HepG2 (cell line): ENCODE data around the gene ABHD17A. TPM values are rescaled to one million over a fixed set of nuclear protein-coding genes. Genes with fewer than 3 reads are reported as not detected.

Experiments
- KLF13 ChIP-seq: sonication (generic); formaldehyde crosslinking; IDR thresholded peaks from 2 replicates; pipeline ENCODE4 v1.4.0; 2020; ENCODE audit warnings: mild to moderate bottlenecking, missing genetic modification reagents
- MED1 ChIP-seq: sonication (generic); formaldehyde crosslinking; IDR thresholded peaks from 2 replicates; pipeline ENCODE4 v1.4.0; 2020; ENCODE audit warnings: missing genetic modification reagents
- NCOR1 ChIP-seq: fragments of 200-600 bp; sonication (generic); IDR thresholded peaks from 2 replicates; pipeline ENCODE4 v1.7.0; 2017; ENCODE audit warnings: antibody characterized with exemption, low read length, borderline replicate concordance
- NFRKB ChIP-seq: fragments of 450-650 bp; IDR thresholded peaks from 2 replicates; pipeline ENCODE4 v1.6.1; 2017
- PHB2 ChIP-seq: fragments of 450-650 bp; IDR thresholded peaks from 2 replicates; pipeline ENCODE4 v1.6.1; 2018; ENCODE audit not compliant: partially characterized antibody
- RARA ChIP-seq: IDR thresholded peaks from 2 replicates; pipeline ENCODE4 v1.6.1; 2016; ENCODE audit warnings: missing genetic modification reagents, missing compliant biosample characterization
- SMAD3 ChIP-seq: sonication (generic); formaldehyde crosslinking; IDR thresholded peaks from 2 replicates; pipeline ENCODE4 v1.4.0; 2020; ENCODE audit warnings: missing genetic modification reagents
- TRIM24 ChIP-seq: sonication (generic); formaldehyde crosslinking; IDR thresholded peaks from 2 replicates; pipeline ENCODE4 v1.8.0; 2022; ENCODE audit warnings: mild to moderate bottlenecking, missing genetic modification reagents
- ZNF546 ChIP-seq: sonication (generic); formaldehyde crosslinking; conservative IDR thresholded peaks from 2 replicates; pipeline ENCODE4 v1.8.1; 2023; ENCODE audit warnings: mild to moderate bottlenecking, missing genetic modification reagents
- ZNF674 ChIP-seq: sonication (generic); formaldehyde crosslinking; IDR thresholded peaks from 2 replicates; pipeline ENCODE4 v1.5.0; 2020; ENCODE audit warnings: low read depth, mild to moderate bottlenecking, missing genetic modification reagents
- ZNF7 ChIP-seq: IDR thresholded peaks from 2 replicates; pipeline ENCODE4 v1.6.1; 2016; ENCODE audit warnings: missing biosample characterization, missing genetic modification reagents
- ZNF83 ChIP-seq: sonication (generic); formaldehyde crosslinking; IDR thresholded peaks from 2 replicates; pipeline ENCODE4 v1.4.0; 2020; ENCODE audit warnings: missing genetic modification reagents, mild to moderate bottlenecking, borderline replicate concordance
- polyA plus RNA-seq, 8 experiments: library from polyadenylated mRNA; depleted of rRNA in 3 of 8; stranded (reverse) in 7 of 8; unstranded in 1 of 8; fragments of >200 nt; fragmentation: Illumina TruSeq in 4 of 8; extraction: Trizol in 4 of 8; gene quantifications; 2 replicates each; pipeline versions ENCODE4 v1.2.1 to v1.2.3, GENCODE V29; 2011 to 2016; ENCODE audit warnings: low read depth in 4 of 8, missing spikeins in 1 of 8, mixed read lengths in 1 of 8; ENCODE audit not compliant: insufficient read depth in 1 of 8
- total RNA-seq, 5 experiments: library from RNA; depleted of rRNA; stranded (reverse); fragments of >200 nt; fragmentation: Illumina TruSeq; extraction: Trizol; gene quantifications; 2 replicates each; pipeline ENCODE4 v1.2.3, GENCODE V29; 2016; ENCODE audit warnings: low read depth in 1 of 5
- TF ChIP-seq, protein P1 (sequence below): sonication (generic); formaldehyde crosslinking; conservative IDR thresholded peaks from 2 replicates; pipeline ENCODE4 v1.8.0; 2022; ENCODE audit warnings: missing genetic modification reagents
- TF ChIP-seq, protein P2 (sequence below): sonication (generic); formaldehyde crosslinking; IDR thresholded peaks from 2 replicates; pipeline ENCODE4 v1.8.0; 2022; ENCODE audit warnings: mild to moderate bottlenecking, missing genetic modification reagents, moderate library complexity
- TF ChIP-seq, protein P3 (sequence below): IDR thresholded peaks from 2 replicates; pipeline ENCODE4 v1.6.1; 2016; ENCODE audit warnings: low read depth
- TF ChIP-seq, protein P4 (sequence below): sonication (generic); formaldehyde crosslinking; IDR thresholded peaks from 2 replicates; pipeline ENCODE4 v1.8.0; 2022; ENCODE audit warnings: mild to moderate bottlenecking, missing genetic modification reagents, borderline replicate concordance
- TF ChIP-seq, protein P5 (sequence below): sonication (generic); formaldehyde crosslinking; IDR thresholded peaks from 2 replicates; pipeline ENCODE4 v1.9.0; 2021; ENCODE audit warnings: mild to moderate bottlenecking, missing genetic modification reagents

The ABHD17A gene
- total and polyA plus RNA-seq, 2 of the 13 experiments (the other 11 are each of a cell fraction or from before 2014, with no cell fraction given) = 27.7 to 40.8 TPM

DNA sequence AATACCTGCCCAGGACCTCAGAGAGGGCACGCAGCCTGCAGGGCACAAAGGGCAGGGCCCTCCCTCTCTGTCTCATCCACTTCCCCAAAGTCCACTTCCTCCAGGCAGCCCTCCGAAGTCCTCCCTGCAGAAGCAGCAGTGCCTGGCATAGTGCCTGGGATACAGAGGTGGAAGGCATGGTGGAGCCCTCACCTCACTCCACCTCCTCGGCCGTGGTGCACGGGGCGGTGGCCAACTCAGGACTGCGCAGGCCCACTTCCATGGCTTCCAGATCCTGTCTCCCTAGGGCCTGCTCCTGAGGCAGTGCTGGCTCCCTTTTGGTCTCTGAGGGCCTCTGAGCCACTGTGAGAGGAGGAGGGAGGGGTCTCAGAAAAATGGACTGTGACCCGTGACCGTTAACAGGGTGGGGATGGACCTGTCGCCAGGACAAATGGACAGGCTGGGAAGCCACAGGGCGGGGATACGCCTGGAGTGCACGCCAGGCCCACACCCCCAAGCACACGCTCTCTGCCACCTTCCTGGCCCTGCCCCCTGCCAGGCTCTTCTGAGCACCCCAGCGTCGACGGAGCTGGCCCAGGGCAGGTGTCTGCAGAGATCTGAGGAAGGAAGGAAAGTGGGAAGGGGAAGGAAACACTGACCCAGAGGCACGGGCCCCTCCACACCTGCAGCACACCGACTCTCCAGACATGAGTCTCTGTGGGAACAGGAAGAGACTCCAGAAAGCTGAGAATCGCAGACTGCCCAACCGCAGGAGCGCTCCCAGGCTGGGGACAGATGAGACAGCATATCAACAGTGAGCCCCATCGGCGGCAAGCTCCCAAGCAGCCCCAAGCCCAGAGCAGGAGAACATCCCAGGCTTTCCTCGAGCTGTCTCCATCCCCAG, 45.4 kb downstream of the ABHD17A start (continued):
- TF ChIP-seq PHB2 (no peak), ZNF674 (CRISPR knock-in tag) (no peak), ZNF546 (CRISPR knock-in tag) (no peak), RARA (CRISPR knock-in tag) (no peak), SMAD3 (CRISPR knock-in tag) (no peak), KLF13 (CRISPR knock-in tag) (no peak), TRIM24 (CRISPR knock-in tag) (no peak), NFRKB (no peak), ZNF83 (CRISPR knock-in tag) (no peak), NCOR1 (no peak), ZNF7 (no peak), MED1 (CRISPR knock-in tag) (no peak)
- TF ChIP-seq, protein P1, sequence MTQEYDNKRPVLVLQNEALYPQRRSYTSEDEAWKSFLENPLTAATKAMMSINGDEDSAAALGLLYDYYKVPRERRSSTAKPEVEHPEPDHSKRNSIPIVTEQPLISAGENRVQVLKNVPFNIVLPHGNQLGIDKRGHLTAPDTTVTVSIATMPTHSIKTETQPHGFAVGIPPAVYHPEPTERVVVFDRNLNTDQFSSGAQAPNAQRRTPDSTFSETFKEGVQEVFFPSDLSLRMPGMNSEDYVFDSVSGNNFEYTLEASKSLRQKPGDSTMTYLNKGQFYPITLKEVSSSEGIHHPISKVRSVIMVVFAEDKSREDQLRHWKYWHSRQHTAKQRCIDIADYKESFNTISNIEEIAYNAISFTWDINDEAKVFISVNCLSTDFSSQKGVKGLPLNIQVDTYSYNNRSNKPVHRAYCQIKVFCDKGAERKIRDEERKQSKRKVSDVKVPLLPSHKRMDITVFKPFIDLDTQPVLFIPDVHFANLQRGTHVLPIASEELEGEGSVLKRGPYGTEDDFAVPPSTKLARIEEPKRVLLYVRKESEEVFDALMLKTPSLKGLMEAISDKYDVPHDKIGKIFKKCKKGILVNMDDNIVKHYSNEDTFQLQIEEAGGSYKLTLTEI (CRISPR knock-in tag) = no peak
- TF ChIP-seq, protein P2, sequence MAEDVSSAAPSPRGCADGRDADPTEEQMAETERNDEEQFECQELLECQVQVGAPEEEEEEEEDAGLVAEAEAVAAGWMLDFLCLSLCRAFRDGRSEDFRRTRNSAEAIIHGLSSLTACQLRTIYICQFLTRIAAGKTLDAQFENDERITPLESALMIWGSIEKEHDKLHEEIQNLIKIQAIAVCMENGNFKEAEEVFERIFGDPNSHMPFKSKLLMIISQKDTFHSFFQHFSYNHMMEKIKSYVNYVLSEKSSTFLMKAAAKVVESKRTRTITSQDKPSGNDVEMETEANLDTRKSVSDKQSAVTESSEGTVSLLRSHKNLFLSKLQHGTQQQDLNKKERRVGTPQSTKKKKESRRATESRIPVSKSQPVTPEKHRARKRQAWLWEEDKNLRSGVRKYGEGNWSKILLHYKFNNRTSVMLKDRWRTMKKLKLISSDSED = no peak
- TF ChIP-seq, protein P3, sequence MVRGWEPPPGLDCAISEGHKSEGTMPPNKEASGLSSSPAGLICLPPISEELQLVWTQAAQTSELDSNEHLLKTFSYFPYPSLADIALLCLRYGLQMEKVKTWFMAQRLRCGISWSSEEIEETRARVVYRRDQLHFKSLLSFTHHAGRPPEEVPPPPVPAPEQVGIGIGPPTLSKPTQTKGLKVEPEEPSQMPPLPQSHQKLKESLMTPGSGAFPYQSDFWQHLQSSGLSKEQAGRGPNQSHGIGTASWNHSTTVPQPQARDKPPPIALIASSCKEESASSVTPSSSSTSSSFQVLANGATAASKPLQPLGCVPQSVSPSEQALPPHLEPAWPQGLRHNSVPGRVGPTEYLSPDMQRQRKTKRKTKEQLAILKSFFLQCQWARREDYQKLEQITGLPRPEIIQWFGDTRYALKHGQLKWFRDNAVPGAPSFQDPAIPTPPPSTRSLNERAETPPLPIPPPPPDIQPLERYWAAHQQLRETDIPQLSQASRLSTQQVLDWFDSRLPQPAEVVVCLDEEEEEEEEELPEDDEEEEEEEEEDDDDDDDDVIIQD (CRISPR knock-in tag) = no peak
- TF ChIP-seq, protein P4, sequence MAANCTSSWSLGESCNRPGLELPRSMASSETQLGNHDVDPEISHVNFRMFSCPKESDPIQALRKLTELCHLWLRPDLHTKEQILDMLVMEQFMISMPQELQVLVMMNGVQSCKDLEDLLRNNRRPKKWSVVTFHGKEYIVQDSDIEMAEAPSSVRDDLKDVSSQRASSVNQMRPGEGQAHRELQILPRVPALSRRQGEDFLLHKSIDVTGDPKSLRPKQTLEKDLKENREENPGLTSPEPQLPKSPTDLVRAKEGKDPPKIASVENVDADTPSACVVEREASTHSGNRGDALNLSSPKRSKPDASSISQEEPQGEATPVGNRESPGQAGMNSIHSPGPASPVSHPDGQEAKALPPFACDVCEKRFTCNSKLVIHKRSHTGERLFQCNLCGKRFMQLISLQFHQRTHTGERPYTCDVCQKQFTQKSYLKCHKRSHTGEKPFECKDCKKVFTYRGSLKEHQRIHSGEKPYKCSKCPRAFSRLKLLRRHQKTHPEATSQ (CRISPR knock-in tag) = no peak
- TF ChIP-seq, protein P5, sequence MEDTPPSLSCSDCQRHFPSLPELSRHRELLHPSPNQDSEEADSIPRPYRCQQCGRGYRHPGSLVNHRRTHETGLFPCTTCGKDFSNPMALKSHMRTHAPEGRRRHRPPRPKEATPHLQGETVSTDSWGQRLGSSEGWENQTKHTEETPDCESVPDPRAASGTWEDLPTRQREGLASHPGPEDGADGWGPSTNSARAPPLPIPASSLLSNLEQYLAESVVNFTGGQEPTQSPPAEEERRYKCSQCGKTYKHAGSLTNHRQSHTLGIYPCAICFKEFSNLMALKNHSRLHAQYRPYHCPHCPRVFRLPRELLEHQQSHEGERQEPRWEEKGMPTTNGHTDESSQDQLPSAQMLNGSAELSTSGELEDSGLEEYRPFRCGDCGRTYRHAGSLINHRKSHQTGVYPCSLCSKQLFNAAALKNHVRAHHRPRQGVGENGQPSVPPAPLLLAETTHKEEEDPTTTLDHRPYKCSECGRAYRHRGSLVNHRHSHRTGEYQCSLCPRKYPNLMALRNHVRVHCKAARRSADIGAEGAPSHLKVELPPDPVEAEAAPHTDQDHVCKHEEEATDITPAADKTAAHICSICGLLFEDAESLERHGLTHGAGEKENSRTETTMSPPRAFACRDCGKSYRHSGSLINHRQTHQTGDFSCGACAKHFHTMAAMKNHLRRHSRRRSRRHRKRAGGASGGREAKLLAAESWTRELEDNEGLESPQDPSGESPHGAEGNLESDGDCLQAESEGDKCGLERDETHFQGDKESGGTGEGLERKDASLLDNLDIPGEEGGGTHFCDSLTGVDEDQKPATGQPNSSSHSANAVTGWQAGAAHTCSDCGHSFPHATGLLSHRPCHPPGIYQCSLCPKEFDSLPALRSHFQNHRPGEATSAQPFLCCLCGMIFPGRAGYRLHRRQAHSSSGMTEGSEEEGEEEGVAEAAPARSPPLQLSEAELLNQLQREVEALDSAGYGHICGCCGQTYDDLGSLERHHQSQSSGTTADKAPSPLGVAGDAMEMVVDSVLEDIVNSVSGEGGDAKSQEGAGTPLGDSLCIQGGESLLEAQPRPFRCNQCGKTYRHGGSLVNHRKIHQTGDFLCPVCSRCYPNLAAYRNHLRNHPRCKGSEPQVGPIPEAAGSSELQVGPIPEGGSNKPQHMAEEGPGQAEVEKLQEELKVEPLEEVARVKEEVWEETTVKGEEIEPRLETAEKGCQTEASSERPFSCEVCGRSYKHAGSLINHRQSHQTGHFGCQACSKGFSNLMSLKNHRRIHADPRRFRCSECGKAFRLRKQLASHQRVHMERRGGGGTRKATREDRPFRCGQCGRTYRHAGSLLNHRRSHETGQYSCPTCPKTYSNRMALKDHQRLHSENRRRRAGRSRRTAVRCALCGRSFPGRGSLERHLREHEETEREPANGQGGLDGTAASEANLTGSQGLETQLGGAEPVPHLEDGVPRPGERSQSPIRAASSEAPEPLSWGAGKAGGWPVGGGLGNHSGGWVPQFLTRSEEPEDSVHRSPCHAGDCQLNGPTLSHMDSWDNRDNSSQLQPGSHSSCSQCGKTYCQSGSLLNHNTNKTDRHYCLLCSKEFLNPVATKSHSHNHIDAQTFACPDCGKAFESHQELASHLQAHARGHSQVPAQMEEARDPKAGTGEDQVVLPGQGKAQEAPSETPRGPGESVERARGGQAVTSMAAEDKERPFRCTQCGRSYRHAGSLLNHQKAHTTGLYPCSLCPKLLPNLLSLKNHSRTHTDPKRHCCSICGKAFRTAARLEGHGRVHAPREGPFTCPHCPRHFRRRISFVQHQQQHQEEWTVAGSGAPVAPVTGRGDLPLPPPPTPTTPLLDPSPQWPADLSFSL (CRISPR knock-in tag) = no peak
